HL-60/S4 treated with phorbol 12-myristate 13-acetate at 8.2 ng/mL for 4 days and 3 days (cell line): Measurements from ENCODE around the gene PEMT.

ENCODE experiments used
- in situ Hi-C: fragments of 300-500 bp; cut with MboI; formaldehyde crosslinking; loops from 2 replicates; pipeline ENCODE4 v1.15.0; 2022; ENCODE audit warnings: low sequenced_read_pairs

Gene PEMT

DNA sequence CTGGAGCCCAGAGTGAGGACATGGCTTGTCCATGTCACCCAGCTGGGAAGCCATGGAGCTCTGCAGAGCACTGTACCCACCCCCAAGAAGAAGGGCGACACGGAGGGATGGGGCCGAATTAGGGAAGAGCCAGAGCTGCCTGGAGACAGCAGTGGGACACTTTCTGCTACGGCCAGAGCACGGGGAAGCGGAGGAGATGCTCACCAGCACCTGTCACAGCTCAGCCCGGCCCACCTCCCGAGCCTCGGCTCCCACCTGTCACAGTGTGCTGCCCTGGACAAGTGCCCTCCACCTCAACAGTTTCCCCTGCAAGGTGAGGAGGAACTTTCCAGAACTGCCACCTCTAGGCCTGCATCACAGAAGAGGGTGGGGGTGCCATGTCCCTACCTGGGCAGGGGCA lies 36.4 kb downstream of the PEMT start:
- in situ Hi-C loops, result no loop called here

DNA sequence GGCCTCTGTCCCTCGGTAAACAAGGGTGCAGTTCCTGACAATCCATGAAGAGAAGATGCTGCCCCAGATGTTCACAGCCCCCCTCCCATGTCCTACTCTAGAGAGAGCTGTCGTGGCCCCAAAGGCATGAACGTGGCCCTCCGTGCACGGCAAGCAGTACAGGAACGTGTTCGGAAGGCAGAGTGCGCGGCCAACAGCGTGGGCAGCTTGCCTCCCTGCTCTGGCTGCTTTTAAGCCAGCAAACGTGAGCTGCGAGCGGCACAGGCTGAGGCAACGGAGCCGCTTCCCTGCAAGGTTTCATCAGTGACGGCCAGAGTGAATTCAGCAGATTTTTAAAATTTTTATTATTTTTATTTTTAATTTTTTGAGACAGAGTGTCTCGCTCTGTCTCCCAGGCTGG lies 37.2 kb downstream of the PEMT start:
- in situ Hi-C loops, result no loop called here

DNA sequence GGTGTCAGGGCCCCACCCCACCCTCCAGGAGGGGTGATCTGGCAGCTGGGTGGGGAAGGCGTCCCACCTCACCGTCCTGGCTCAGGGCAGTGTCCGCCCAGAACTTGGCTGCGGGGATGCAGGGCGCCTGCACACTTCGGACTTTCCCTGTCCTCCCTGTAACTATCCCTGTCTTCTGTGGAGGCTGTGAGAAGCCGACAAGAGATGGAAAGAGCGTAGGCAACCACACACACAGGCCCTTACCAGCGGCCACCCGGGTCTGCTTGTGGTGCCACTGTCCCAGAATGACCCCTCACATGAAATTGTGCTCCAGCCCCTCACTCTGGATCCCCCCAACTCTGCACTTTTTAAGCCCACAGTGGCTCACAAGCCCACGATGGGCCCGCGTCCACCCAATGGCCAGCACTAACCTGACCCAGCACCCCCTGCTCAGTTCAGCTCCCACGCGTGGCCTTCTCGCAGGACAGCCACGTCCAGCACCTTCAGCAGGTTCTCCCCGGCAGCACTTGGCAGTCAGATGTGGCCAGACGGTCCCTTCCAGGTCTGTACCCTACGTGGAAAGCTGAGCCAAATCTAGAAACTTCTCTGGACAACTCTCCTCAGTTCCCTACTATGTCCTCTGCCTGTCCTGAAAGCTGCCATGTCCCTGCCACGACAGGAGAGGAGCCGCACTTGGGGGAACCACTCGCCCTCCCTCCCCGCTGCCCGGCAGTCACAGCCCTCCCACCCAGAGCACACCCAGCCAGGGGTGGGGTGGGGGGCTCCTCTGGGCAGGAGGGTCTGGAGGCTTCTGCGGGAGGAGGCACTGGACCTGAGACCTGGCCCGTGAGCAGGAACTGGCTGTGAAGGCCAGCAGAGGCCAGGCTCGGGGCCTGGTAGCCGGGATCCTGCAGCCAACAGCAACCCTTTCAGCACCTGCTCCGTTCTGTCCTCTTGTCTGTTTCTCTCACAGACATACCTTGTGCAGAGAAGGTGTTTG lies 38.0 kb downstream of the PEMT start:
- in situ Hi-C loops, result no loop called here

DNA sequence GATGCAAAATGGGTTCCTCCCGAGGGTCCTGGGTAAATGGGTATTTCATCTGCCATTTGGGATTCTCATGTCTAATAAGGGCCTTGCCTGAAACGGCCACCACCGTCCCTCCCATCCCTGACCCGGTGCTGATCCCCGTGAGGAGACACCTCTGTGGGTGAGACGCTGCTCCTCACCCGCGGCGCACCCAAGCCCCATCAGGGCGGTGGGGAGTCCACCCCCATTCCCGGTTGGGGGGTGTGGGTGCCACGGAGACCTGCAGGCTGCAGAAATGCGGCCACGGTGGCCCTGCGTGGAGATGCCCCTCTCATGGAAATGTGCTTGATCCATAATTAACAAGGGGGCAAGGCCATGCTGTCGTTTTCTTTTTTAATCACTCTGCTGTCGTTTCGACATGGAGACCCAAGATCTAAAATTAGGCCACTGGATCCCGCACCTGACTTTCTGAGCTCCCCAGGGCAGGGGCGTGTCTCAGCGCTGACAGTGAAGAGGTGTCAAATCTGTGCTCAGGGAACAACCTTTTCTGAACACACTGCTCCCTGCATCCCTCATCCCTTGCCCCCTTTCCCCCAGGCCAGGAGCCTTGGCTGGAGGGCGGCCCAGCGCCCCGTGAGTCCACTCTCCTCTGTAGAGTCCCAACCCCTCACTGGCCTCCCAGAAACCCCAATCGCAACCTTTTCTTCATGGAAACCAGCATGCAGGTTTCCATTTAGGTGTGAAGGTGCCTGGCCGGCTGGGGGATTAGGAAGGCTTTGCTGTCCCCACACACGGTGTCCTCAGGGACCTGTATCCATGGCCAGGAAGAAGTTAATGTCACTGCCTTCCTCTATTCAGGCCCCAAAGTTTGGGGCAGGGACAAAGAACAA lies 38.9 kb downstream of the PEMT start:
- in situ Hi-C loops, result no loop called here

DNA sequence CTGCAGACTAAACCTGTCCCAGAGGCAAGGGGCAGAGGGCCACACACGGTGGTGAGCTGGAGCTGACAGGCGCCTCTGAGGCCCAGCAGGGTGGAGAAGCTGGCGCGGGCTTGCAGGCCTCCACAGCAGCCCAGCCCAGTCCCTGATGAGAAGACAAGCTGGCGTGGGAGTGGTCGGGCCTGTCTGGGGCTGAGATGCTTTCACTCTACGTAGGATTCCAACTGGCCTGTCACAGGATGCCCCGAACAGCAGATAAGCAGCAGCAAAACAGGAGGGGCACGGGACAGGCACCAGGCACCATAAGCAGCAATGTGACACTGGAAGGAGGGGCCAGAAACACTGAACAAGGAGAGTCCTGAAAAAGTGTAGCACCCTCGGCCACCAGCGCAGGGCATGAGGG lies 40.1 kb downstream of the PEMT start:
- in situ Hi-C loops, result no loop called here

DNA sequence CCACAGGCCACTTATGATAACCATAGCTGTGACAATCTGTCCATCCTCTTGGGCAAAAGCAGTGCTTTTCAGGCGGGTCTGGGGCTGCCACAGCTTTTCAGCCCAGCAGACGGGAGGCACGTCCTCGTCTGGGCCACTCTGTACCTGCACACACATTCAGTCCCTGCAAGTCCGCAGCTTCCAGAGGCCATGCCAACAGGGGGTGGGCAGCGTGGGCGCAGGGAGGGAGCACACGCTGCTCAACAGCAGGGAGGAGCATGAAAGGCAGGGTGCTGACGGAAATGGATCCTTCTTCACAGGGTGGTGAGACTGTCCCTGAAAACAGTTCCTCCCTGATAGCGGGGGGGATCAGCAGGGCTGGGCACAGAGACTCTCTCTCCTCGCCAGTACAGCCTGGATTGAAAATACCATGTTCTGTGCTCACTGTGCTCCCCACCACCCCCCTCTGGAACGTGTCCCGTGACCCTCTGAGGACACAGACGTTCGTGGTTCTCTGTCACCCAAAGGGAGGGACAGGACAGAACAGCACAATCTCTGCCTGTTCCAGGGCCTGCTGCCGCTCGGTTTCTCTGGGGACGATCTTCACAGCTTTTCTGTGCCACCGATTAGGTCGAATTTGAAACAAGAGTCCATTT lies 41.7 kb downstream of the PEMT start:
- in situ Hi-C loops, result no loop called here

DNA sequence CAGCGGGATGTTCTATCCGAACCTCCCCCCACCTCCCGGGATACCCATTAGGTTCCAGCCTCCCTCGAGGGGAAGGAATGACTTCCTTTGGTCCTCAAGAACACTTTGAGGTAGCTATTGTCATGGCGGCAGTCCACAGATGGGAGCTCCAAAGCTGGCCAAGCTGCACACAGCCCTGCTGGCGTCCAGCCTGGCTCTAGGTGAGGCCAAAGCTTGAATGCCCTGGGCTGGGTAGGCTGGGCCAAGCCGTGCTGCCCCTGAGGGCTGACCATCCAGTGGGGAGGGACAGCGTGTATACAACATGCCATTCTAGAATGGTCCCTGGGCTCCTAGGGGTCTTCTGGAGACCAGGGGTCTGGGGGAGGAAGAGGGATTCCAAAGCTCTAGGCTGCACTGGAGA lies 43.5 kb downstream of the PEMT start:
- in situ Hi-C loops, result no loop called here

DNA sequence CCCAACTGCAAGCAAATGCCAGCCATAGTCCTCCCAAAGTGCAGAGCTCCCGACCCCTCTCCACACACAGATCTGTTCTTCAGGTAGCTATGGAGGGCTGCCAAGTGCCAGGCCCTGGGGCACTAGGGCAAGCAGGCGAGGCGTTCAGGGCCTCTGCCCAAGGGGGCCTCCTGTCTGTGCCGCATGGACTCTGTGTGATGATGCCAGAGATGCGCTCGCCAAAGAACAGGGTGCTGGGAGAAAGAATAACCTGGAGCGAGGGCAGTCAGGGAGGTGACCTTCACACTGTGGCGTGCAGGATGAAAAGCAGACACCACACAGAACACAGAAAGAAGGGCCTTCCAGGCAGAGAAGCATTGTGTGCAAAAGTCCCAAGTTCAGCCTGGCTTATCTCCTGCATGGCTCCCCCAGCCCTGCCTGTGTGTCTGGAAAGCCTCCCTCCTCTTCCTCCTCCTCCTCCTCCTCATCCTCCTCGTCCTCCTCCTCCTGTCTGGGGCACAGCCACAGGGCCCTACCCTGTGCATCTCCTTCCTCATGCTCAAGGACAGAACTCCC lies 44.2 kb downstream of the PEMT start:
- in situ Hi-C loops, result no loop called here

DNA sequence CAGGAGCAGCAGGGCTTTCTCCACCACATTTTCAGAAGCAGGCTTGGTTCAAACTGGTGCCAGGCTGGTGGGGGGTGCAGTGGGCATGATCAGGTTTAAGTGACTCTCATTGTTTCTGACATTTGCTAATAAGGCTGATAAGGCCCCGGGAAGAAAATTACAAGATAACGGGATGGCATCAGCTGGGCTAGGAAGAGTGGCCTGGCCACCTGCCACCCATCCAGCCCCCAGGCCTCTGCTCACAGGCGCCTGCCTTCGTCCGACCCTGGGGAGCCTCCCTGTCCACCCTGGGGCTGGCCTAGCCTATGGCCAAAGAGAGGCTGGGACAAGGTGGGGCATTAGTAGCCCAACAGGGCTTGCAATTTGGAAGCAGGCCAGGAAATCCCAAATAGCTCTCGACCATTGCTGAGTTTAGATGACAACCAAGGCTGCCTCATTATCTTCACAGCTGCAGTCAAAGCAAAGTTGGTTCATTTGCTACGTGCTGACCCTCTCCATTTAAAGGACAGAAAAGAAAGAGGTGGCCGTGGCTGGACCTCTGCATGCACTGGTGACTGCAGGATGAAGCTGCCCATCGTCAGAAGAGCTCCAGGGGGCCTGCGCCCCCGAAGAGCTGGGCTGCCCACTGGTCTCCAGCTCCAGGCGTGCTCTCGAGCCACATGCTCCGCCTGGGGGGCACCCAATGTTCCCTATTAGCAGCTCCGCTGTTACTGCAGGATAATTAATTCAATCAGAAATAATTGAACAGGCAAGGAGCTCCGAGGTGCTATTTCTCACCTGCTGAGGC lies 44.9 kb downstream of the PEMT start:
- in situ Hi-C loops, result no loop called here

DNA sequence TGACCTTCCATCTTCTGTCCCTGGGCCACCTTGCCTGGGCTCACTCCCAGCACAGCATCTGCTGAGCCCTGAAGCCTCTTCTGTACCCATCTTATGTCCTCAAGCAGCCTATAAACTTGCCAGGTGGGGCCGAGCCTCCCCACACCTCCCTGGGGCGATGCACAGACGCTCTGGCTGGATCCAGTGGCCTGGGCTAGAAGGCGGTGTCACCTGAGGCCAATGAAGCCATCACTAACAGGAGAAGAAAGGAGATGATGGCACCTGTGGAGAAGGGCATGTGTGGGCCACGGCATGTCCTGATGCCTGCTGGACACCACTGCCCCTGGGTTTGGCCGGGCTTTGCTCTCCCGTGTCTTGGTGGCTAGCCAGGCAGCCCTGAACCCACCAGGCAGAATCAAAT lies 45.5 kb downstream of the PEMT start:
- in situ Hi-C loops, result no loop called here

DNA sequence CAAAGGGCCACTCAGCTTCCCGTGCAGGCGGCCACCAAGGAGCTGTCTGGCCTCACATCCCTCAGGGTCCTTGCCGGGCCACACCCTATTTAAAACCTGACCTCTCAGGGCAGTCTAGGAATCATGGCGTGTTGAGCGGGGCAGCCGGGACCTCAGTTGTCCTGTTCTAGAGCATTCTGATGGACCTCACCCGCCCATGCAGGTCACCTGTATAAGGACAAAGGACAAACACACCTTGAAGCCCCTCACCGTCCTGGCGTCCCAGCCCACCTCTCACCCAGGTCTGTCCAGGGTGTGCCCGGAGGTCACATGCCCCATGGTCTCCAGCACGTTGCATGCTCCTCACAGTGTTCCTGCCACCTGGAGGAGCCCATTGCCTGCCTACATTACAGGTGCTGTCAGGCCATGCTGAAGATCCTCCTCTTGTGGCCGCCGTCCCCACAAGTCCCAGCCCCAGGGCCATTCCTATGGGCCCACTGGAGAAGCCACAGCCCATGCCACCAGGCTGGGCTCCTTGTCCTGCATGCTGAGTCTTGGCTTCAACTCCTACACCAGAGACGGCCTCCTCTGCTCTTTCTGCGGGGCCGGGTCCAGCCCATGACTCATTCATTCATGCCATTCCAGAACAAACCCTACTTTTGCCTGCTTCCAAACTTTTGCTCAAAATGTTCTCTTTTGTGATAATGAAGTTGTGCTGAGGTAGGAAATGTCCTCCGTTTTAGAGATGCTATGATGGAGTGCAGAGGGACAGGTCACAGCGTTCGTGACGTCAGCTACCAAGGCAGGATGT lies 46.3 kb downstream of the PEMT start:
- in situ Hi-C loops, result no loop called here

DNA sequence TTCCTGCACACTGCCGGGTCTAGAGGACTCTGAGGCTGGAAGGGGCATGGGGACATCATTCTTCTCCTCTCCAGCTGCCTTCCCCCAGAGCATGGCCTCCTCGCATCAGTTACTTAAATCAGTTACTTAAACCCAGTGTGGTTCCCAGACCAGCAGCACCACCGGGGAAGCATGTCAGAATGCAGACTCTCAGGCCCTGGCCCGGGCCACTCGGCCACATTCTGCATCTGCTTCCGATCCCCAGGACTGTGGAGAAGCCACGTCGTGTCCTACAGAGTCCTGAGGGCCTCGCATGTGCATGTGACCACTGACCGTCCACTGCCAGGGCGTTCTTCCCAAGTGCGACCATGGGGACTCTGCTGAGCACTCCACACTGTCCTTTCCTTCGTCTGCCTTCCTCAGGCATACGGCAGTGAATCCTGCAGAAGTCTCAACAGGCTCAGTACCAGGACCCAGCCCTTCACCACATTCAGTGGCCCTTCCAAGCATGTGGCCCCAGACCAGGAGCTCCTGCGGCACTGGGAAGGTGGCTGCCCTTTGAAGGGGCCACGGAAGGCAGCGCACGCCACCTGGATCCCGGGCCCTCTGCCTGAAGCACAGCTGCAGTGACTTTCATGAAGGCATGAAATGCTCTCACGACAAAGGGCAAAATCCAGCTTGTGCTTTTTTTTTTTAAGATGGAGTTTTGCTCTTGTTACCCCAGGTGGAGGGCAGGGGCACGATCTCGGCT lies 48.4 kb downstream of the PEMT start:
- in situ Hi-C loops, result no loop called here

DNA sequence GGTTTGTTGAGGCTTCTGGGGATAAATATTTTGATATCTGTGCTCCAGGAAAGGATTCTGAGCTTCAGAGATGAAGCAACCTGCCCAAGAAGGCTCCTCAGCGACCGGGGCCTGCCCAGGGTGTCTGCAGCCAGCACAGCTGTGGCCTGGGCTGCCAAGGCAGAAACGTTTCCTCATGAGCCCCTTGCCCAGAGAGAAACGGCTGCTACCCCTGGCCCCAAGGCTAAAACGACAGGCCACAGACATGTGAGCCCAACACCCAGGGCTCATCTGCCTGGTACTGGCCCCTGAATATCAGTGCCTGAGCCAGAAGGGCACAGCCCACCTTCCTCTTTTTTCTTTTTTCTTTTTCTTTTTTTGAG lies 49.9 kb downstream of the PEMT start:
- in situ Hi-C loops, result no loop called here

DNA sequence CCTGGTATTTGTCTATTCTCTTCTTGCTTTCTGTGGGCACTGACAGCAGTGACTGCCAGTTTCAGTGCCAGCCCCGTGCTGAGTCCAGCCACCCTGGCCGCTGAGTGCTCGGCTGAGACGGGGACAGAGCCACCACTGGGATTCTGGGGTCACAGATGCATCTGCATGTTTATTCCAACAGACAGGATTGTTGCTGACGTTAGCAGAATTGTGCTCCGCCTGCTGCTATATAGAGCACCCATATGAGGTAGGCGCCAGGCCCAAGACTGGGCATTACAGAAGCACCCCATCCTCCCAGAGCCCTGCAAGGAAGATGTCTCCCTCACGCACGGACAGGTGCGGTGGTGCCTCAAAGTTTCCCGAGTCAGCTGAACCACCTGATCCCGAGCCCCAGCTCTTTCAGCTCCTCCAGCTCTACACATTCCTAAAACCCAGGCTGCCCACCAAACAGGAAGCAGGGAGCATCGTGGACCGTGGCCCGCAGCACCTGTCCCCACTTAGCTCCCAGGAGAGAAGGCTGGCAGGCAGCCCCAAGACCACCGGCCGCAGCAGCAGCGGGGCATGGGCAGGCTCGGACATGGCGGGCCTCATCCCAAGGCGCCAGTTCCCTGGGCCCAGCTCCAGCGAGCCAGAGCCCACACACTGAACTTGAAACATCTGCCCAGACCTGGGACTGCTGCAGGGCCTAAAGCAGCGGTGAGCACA lies 50.4 kb downstream of the PEMT start:
- in situ Hi-C loops, result no loop called here

DNA sequence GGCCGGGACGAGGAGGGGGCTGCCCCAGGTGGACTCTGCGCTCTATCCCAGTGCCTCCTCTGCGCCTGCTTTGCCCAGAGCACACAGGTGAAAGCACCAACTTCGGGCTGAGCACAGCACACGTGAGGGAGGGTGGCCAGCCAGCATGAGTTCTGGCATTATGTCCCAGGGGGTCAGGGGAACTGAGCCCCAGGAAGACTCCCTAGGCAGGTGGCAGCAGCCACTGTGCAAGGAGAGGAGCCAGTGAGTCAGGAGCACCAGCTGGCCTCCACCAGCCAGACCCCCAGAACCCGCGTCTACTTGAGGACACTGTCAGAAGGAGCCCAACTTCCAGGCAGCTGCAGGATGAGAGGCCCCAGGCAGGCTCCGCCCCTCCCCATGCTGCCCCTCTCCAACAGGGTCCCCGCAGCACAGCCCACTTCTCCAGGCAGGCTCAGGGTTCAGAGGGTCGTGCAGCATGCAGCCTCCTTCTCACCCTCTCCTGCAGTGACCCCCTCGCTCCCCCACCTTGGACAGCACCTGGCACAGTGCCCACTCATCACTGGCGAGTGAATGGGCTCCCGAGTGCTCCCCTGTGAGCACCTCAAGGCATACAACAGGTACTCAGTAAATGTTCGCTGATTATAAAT lies 51.1 kb downstream of the PEMT start:
- in situ Hi-C loops, result no loop called here

DNA sequence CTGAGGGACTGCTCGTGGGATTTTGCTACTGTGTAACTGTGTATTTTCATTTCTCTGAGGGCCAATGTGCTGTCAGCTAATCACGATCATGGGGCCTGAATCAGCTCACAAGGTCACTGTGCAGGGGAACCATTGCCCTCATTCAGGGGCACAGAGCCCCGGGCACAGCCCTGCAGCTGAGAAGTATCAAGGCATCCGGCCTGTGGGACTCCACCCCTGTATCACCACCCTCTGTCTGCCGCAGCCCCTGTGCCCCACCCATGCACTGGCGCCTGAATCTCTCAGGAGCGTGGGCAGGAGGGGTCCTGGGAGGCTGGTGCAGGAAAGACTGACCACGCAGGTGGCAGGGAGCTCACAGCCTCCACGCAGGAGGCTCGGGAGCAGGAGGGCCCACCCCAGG lies 51.9 kb downstream of the PEMT start:
- in situ Hi-C loops, result no loop called here

DNA sequence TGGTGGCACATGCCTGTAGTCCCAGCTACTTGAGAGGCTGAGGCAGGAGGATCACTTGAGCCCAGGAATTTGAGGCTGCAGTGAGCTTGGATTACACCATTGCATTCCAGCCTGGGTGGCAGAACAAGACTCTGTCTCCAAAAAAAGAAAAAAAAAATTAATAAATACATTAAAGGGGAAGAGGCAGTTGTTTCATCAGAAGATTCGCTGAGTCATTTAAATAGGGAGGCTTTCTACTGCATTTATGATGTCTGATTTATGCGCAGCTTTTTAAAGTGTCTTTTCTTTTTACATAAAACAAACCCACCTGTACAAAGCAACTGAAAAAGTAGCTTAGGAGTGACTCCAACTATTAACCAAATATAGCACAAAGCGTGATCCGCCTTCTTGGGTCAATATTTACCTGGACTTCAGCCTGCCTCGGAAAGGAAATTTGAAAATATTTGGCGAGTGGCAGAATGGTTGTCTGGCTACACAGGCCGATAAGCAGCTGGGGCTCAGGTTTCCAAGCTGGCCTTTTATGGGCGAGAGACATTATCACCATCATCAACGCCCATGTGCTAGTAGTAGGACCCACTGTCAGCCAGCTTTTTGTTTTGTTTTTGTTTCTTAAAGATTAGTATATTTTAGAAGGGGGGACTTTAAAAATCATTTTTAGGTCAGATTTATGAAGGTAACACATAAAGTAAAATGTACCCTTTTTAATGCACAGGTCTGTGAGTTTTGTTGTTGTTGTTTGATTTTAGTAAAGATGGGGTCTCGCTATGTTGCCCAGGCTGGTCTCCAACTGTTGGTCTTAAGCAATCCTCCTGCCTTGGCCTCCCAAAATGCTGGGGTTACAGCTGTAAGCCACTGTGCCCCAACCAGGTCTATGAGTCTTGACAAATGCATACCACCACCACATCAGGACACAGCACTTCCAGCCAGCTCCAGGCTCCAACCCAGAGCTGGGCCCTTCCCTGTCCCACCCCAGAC lies 52.8 kb downstream of the PEMT start:
- in situ Hi-C loops, result no loop called here
